Subcutaneous abdominal adipose tissue (tissue), 5 donors: ENCODE results near the gene TOP3B.

Experiments
- H3K27ac ChIP-seq: one replicate; pipeline ENCODE4 v1.7.0; 2013; ENCODE audit warnings: low read depth, mild to moderate bottlenecking, inconsistent platforms, low read length, moderate library complexity
- H3K27me3 ChIP-seq, 5 donors: one replicate each; pipeline ENCODE4 v1.7.0; 2013; ENCODE audit warnings: low read length in 5 of 5, inconsistent platforms in 1 of 5; ENCODE audit not compliant: control insufficient read depth in 5 of 5, insufficient read depth in 4 of 5
- H3K36me3 ChIP-seq, 5 donors: one replicate each; pipeline ENCODE4 v1.7.0; 2013; ENCODE audit warnings: low read length in 5 of 5; ENCODE audit not compliant: control insufficient read depth in 5 of 5, insufficient read depth in 5 of 5
- H3K4me1 ChIP-seq, 5 donors: one replicate each; pipeline ENCODE4 v1.7.0; 2013; ENCODE audit warnings: low read length in 5 of 5, mild to moderate bottlenecking in 3 of 5, moderate library complexity in 1 of 5; ENCODE audit not compliant: control insufficient read depth in 5 of 5, insufficient read depth in 5 of 5
- H3K4me3 ChIP-seq, 5 donors: one replicate each; pipeline ENCODE4 v1.7.0; 2013; ENCODE audit warnings: low read length in 5 of 5, low read depth in 1 of 5
- H3K9ac ChIP-seq, 5 donors: one replicate each; pipeline ENCODE4 v1.7.0; 2013; ENCODE audit warnings: low read length in 5 of 5, mild to moderate bottlenecking in 4 of 5, moderate library complexity in 3 of 5
- H3K9me3 ChIP-seq, 5 donors: one replicate each; pipeline ENCODE4 v1.7.0; 2013; ENCODE audit warnings: low read length in 5 of 5; ENCODE audit not compliant: control insufficient read depth in 5 of 5
- donor health status: healthy.
- donor health status: healthy.
- donor health status: healthy.
- donor health status: healthy.
- donor health status: healthy.

Gene TOP3B

DNA sequence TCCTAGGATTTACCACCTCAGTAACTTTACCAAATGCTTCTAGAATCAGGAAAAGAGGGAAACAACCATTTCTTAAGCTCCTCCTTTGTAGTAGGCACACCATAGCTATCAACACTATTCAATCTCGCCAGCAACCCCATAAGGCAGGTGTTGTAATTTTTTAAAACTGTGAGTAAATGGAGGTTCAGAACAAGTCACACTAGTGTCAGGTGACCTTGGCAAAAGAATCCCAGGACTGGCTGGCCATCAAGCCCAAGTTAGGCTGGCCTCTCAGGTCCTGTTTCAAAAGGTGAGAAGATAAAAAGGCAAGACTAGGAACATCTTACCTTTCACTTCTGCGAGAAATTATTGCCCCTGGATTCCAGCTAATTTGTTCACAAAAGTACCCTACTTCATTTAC is 713 bp downstream of the TOP3B start:
- Histone ChIP-seq H3K4me1 (peaks cover 0 to 21% (median 16%) of the 10 kb centered on the region in 5 donors), H3K9me3 (no peaks in the 10 kb centered on the region), H3K4me3 (peak overlapping the region; percentile 67 to 96 (median 88)), H3K36me3 (peaks cover 0 to 11% (median 7%) of the 10 kb centered on the region in 5 donors), H3K9ac (peak overlapping the region; percentile 93 to 99 (median 98)), H3K27me3 (no peaks in the 10 kb centered on the region), H3K27ac (peak overlapping the region; percentile 69)

DNA sequence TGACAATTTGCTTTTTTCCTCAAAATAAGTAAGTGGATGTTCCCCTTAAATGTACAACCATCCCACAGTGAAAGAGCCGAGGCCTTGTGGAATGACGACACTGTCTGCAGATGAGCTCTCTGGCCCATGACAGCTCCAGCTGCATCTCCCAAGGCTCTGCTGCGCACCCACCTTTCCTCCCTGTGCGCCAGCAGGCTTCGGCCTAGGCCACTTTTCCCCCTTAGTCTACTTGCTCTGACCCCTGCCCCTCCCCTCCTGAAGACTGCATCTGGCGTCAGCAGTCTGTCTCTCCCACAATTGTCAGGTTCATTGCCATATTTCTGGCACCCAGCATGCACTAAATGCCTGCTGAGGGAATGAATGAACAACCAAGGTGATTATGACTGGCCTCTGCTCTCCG is 2.0 kb downstream of the TOP3B start:
- Histone ChIP-seq H3K9me3 (no peaks in the 10 kb centered on the region), H3K27ac (no peak overlapping the region), H3K27me3 (no peaks in the 10 kb centered on the region), H3K9ac (peak overlapping the region in 1 of 5 donors; percentile 30), H3K36me3 (peaks cover 0 to 16% (median 7%) of the 10 kb centered on the region in 5 donors), H3K4me3 (no peak overlapping the region), H3K4me1 (peaks cover 0 to 21% (median 16%) of the 10 kb centered on the region in 5 donors)

DNA sequence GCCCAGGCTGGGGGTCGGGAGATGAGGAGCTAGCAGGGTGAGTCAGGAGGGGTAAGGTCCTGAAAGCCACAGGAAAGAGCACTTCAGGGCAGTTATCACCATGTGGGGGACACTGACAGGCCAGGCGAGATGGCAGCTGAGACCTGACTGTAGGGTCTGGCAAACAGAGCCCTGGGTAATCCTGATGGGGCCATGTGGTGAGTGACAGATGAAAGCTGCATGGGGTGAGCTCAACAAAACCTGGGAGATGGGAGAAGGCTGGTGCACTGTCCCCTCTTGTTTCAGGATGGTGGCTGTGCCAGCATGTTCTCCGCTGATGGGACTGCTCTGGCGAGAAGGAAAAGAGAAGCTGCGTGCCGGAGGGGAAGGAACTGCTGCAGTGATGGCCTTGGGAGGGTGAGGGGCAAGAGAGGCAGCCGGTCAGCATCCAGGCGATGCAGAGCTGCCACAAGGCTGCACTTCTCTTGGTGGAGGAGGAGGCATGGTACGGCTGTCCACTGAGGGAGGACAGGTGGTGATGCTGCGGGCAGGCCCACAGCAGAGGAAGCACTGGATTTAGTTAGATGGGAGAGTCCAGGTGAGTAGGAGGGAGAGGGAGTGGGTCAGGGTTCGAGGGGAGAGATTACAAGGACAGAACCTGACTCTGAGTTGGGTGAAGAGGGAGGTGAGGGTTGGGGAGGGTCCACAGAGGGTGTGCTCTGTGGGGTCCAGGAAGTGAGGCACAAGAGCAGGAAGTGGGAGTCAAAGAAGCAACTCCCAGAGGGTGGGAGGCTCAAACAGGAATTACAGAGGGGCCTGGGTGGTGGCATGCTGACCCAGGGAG is 3.8 kb downstream of the TOP3B start:
- Histone ChIP-seq H3K4me1 (peaks cover 0 to 21% (median 16%) of the 10 kb centered on the region in 5 donors), H3K36me3 (peaks cover 0 to 34% (median 23%) of the 10 kb centered on the region in 5 donors), H3K27ac (no peak overlapping the region), H3K9ac (no peak overlapping the region), H3K9me3 (no peaks in the 10 kb centered on the region), H3K27me3 (no peaks in the 10 kb centered on the region), H3K4me3 (no peak overlapping the region)

DNA sequence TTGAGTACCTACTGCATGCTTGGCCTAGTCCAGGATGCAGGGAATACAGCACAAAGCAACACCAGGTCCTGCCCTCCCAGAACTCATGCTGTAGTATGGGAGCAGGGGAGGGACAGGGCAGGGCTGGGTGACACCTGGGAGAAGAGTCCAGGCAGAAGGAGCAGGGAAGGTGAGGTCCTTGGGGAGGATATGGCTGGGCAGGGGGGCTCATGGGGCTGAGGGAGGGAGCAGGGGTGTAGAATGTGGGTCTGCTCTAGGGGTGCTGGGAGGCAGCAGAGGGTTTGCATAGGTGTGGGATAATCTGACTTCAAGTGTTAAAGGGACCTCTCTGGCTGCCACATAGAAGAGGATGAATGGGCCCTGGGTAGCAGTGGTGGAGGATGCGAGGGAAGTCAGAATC is 4.8 kb downstream of the TOP3B start:
- Histone ChIP-seq H3K27me3 (no peaks in the 10 kb centered on the region), H3K27ac (no peak overlapping the region), H3K9me3 (no peaks in the 10 kb centered on the region), H3K9ac (no peak overlapping the region), H3K4me1 (peaks cover 0 to 21% (median 16%) of the 10 kb centered on the region in 5 donors), H3K4me3 (no peak overlapping the region), H3K36me3 (peaks cover 0 to 44% (median 32%) of the 10 kb centered on the region in 5 donors)

DNA sequence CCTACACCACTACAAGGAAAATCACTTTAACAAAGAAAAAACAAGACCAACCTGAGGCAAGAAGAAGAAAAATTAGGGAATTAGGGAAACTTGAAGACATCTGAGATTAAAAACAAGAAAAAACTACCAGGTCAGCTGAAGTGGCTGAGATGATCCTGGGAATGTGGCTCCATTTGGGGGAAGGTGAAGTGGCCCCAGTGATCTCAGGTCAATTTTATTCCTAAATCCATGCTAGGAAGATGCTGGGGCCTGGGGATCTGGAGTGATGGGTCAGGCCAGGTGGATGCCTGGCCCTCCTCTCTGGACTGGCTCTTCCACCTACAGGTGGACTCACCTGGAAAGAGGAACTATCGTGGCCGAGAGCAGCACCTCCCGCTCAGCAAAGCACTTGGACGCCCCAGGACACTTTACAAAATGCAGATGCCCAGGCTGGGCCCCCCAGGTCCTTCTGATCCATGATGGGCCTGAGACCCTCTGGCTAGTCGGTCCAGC is 6.7 kb downstream of the TOP3B start:
- Histone ChIP-seq H3K9ac (peak overlapping the region in 1 of 5 donors; percentile 62), H3K4me1 (peaks cover 0 to 6% (median under 1%) of the 10 kb centered on the region in 5 donors), H3K27ac (no peak overlapping the region), H3K9me3 (no peaks in the 10 kb centered on the region), H3K27me3 (no peaks in the 10 kb centered on the region), H3K4me3 (no peak overlapping the region), H3K36me3 (peaks cover 0 to 61% (median 52%) of the 10 kb centered on the region in 5 donors)

DNA sequence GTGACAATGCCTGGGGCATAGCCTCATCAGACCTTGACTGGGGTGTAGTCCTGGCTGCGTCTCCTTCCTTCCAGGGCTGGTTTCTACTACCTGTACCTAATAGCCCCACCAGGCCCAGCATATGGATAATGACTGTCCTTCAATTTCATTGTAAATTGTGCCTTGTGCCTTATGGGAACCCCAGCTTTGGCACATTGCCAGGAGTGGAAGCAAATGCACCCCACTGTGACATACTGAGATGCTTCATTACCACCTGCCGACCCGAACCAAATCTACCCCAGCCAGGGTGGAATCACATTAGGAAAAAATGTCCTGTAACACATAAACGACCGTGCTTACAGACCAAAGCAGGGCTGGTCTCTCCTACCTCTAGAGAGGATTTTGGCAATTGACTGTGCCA is 7.3 kb downstream of the TOP3B start:
- H3K27me3 ChIP-seq, result no peaks in the 10 kb centered on the region
- H3K9me3 ChIP-seq, result no peaks in the 10 kb centered on the region
- no peak overlapping the region for H3K27ac ChIP-seq
- no peaks in the 10 kb centered on the region for H3K4me1 ChIP-seq
- H3K36me3 ChIP-seq, result peaks cover 0 to 67% (median 58%) of the 10 kb centered on the region in 5 donors
- no peak overlapping the region for H3K9ac ChIP-seq
- no peak overlapping the region for H3K4me3 ChIP-seq

DNA sequence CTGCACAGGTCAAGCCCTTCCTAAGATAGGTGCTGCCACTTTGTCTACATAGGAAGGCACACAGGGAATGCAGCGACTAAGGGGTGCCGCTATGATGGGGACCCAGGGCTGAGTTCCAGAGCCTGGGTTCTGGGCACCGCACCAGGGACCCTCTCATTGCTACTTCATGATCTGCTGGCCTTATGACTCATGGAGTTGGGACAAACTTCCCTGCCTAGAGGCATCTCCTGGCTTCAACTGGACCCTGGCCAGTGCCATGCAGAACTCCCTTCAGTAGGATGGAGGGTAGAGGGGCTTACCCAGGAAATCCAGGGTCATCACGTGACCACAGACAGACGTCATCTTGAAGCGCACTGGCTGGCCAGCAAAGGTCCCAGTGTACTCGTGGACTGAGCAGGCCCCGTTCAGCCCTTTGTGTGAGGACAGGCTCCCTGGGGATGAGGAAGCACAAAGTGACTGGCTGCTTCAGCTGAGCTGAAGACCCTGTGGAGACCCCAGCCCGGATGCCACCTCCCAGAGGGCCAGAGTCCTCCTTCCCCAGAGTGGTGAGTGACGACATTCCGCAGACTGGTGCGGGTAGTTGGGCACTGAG is 8.4 kb downstream of the TOP3B start:
- Histone ChIP-seq H3K4me3 (no peak overlapping the region), H3K9ac (no peak overlapping the region), H3K9me3 (no peaks in the 10 kb centered on the region), H3K27ac (no peak overlapping the region), H3K4me1 (no peaks in the 10 kb centered on the region), H3K27me3 (no peaks in the 10 kb centered on the region), H3K36me3 (peaks cover 0 to 73% (median 64%) of the 10 kb centered on the region in 5 donors)

DNA sequence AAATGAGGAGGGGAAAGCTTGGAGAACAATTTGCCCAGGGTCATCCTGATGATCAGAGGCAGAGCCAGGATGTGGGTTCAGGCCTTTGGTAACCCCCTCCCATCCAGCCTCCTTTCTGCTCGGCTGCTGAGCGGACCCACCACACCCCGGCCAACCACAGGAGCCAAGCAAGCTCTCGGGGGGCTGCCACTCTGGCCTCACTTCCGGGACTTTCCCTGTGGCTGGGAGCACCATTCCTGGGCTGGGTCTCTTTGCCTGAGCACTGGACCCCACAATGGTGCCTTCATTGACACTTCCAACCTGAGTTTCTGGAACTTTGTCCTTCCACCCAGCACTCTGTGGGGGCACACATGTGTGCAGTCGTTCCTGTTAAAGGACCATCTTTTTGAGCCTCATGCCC is 9.8 kb downstream of the TOP3B start:
- Histone ChIP-seq H3K4me3 (no peak overlapping the region), H3K27ac (no peak overlapping the region), H3K36me3 (peaks cover 0 to 78% (median 71%) of the 10 kb centered on the region in 5 donors), H3K9ac (no peak overlapping the region), H3K4me1 (no peaks in the 10 kb centered on the region), H3K27me3 (no peaks in the 10 kb centered on the region), H3K9me3 (no peaks in the 10 kb centered on the region)

DNA sequence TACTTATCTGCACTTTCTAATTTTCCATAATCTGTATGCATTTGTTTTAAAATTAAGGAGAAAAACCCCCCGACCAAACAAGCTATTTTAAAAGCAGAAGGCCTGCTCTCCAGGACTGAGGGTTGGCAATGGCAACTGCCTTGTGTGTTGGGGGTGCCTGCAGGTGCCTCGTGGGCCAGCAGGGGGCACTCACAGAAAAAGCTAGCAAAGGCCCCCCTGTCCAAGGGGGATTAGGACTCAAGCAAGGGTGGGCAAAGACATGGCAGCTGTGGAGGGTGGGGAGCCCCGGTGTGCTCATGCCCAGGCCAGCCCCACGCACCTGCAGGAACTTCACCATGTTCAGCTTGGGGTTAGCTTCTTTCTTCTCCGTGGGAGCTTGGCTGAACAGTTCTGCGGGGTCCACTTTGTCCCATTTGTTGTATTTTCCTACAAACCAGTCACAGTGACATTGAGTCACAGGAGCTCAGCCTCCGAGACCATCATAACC is 10.3 kb downstream of the TOP3B start:
- no peaks in the 10 kb centered on the region for H3K4me1 ChIP-seq
- no peak overlapping the region for H3K9ac ChIP-seq
- H3K4me3 ChIP-seq, result no peak overlapping the region
- no peaks in the 10 kb centered on the region for H3K9me3 ChIP-seq
- no peak overlapping the region for H3K27ac ChIP-seq
- no peaks in the 10 kb centered on the region for H3K27me3 ChIP-seq
- peaks cover 0 to 82% (median 76%) of the 10 kb centered on the region in 5 donors for H3K36me3 ChIP-seq

DNA sequence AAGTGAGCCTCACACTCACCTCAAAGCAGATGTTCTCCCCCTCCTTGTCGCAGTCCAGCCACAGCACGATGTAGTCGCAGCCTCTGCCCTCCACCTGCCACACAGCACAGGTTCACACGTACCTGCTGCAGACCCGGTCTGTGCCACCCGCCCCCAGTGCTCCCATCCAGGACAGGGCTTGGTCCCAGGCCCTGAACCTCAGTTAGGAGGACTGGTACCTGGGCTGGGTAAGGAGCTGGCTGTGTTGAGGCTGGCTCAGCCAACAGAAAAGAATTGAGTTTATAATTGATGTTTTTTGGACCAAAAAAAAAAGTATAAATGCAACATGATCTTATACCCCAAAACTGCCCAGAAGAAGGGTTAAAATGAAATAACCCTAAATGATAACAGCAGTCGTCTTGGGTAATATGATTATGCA is 10.7 kb downstream of the TOP3B start:
- Histone ChIP-seq H3K27me3 (no peaks in the 10 kb centered on the region), H3K9me3 (no peaks in the 10 kb centered on the region), H3K36me3 (peaks cover 0 to 87% (median 81%) of the 10 kb centered on the region in 5 donors), H3K4me1 (no peaks in the 10 kb centered on the region), H3K9ac (no peak overlapping the region), H3K27ac (no peak overlapping the region), H3K4me3 (no peak overlapping the region)
